ENCODE results near the gene XIAP. TPM values are rescaled to one million over a fixed set of nuclear protein-coding genes. Genes with fewer than 3 reads are reported as not detected.
A peak's percentile ranks its signal among the peaks of the same experiment; 100 is the strongest.

Gene XIAP
- total RNA-seq, 2 donors from 2014 or later: 24.7 to 27.3 TPM

DNA sequence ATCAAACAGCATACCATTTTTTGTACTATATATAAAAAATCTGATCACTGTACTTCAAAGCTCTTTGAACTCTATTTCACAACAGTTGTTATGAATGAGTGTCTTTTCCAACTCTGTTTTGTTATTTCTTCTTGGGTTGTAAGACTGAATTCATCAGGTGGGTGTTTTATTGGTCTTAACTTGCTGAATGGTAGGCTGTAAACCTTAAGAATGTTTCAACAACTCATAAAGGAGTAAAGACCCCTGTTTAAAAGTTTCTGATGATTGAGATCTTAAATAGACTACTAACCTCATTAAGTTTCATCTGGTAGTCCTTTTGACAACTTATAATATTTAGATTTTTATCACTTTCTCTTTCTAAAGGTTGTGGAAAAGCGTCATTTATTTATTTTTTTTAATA is 83.2 kb downstream of the XIAP start:
- Mint-ChIP-seq H3K4me1 (peaks cover 3% of the 10 kb centered on the region), H3K4me3 (no peak overlapping the region), H3K27me3 (no peaks in the 10 kb centered on the region), H3K36me3 (ENCODE audit: low read depth) (no peaks in the 10 kb centered on the region), H3K27ac (no peak overlapping the region)
- ATAC-seq: no peak
- H3K9me3 ChIP-seq (ENCODE audit: control insufficient read depth, low read length, poor library complexity, severe bottlenecking): no peaks in the 10 kb centered on the region
- DNase-seq: no peak

- no peak overlapping the region for H3K4me3 Mint-ChIP-seq
- ATAC-seq (no peak), DNase-seq (no peak)
- H3K9me3 ChIP-seq (ENCODE audit: control insufficient read depth, low read length, poor library complexity, severe bottlenecking): no peaks in the 10 kb centered on the region
- no peak overlapping the region for H3K27ac Mint-ChIP-seq
- H3K4me1 Mint-ChIP-seq: peaks cover 3% of the 10 kb centered on the region
- no peaks in the 10 kb centered on the region for H3K36me3 Mint-ChIP-seq (ENCODE audit: low read depth)
- no peaks in the 10 kb centered on the region for H3K27me3 Mint-ChIP-seq
Measured at GRCh38 chrX:123943488-123943887, 83.6 kb downstream of the XIAP start.

DNA sequence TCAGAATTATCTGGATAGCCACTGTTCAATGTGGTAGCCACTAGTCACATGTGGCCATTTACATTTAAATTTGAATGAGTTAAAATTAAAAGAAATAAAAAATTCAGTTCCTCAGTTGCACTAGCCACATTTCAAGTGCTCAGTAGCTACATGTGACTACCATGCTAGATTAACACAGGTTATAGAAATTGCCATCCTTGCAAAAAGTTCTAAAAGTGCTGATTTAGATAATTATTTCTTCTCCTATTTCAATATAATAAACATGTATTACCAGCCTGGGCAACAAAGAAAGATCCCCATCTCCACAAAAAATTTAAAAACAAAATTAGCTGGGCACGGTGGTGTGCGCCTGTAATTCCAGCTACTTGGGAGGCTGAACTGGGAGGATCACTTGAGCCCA is 90.0 kb downstream of the XIAP start:
- Mint-ChIP-seq H3K27ac (no peak overlapping the region), H3K4me1 (peaks cover 3% of the 10 kb centered on the region)
- ATAC-seq: no peak

DNA sequence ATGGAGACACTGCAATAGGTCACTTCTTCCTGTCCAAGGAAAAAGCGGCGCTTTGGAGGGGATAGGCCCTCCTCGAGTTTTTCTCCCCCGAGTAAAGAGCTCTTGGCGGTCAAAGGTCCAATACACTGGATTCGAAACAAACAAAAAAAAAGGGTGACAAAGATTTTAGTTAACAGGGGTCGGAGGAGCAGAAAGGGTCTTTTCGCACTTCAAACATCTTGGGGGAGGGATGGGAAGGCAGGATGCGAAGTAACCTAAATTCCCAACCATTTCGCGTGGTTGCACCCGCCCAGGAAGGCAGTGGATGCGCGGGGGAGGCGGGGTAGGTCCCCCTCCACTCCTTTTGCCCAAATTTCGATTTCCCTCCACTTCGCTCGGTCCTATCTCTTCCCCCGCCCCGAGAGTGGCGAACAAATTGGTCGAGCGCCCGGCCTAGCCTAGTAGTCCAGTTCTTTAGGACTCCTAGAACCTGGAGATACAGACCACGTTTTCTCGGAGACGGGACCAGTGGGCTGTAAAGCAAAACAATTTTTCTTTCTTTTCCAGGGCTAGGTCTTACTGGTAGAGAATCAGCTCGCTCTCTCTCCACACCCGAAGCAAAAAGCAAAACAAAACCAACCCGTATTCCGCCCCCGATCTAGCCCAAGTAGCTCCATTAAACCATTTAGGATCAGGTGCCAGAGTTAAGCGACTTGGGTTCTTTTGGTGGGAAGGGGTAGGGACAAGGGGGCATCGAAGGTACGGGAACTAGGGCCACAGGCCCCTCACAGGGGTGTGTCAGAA is 99.6 kb downstream of the XIAP start:
- H3K36me3 Mint-ChIP-seq (ENCODE audit: low read depth): peaks cover 4% of the 10 kb centered on the region
- peak overlapping the region; percentile 99 for H3K27ac Mint-ChIP-seq
- H3K4me3 Mint-ChIP-seq: peak overlapping the region; percentile 98
- H3K27me3 Mint-ChIP-seq: no peaks in the 10 kb centered on the region
- peak; percentile 1 for ATAC-seq
- peak in 1 of 3 donors; percentile 7 for DNase-seq
- no peaks in the 10 kb centered on the region for H3K9me3 ChIP-seq (ENCODE audit: control insufficient read depth, low read length, poor library complexity, severe bottlenecking)
- peaks cover 14% of the 10 kb centered on the region for H3K4me1 Mint-ChIP-seq

More for the DNA sequence above, 90.0 kb downstream of the XIAP start:
- no peaks in the 10 kb centered on the region for H3K27me3 Mint-ChIP-seq
- H3K36me3 Mint-ChIP-seq (ENCODE audit: low read depth): peaks cover 3% of the 10 kb centered on the region
- H3K9me3 ChIP-seq (ENCODE audit: control insufficient read depth, low read length, poor library complexity, severe bottlenecking): no peaks in the 10 kb centered on the region
- DNase-seq: no peak
- no peak overlapping the region for H3K4me3 Mint-ChIP-seq

- ATAC-seq (no peak), DNase-seq (no peak)
- H3K36me3 Mint-ChIP-seq (ENCODE audit: low read depth): peaks cover 4% of the 10 kb centered on the region
- peaks cover 21% of the 10 kb centered on the region for H3K4me1 Mint-ChIP-seq
- peak overlapping the region; percentile 98 for H3K4me3 Mint-ChIP-seq
- no peaks in the 10 kb centered on the region for H3K9me3 ChIP-seq (ENCODE audit: control insufficient read depth, low read length, poor library complexity, severe bottlenecking)
- no peaks in the 10 kb centered on the region for H3K27me3 Mint-ChIP-seq
- H3K27ac Mint-ChIP-seq: peak overlapping the region; percentile 99
Measured at GRCh38 chrX:123960956-123961267, 101.1 kb downstream of the XIAP start.

- Mint-ChIP-seq H3K4me1 (peaks cover 24% of the 10 kb centered on the region), H3K27ac (peak within 1 kb of the TSS; percentile 99), H3K4me3 (peak within 1 kb of the TSS; percentile 98), H3K36me3 (ENCODE audit: low read depth) (peaks cover 4% of the 10 kb centered on the region), H3K27me3 (no peaks in the 10 kb centered on the region)
- DNase-seq: peak; percentile 17 to 28 (median 25)
- no peaks in the 10 kb centered on the region for H3K9me3 ChIP-seq (ENCODE audit: control insufficient read depth, low read length, poor library complexity, severe bottlenecking)
- ATAC-seq: no peak
Measured at GRCh38 chrX:123961268-123962005, 101.6 kb downstream of the XIAP start, which contains the start of gene STAG2. Gene STAG2 (plus strand): TSS chrX:123961706. CDS start chrX:124022628, 60,922 bp downstream.

- no peaks in the 10 kb centered on the region for H3K9me3 ChIP-seq (ENCODE audit: control insufficient read depth, low read length, poor library complexity, severe bottlenecking)
- Mint-ChIP-seq H3K27ac (peak overlapping the region; percentile 99), H3K36me3 (ENCODE audit: low read depth) (peaks cover 4% of the 10 kb centered on the region), H3K4me3 (peak overlapping the region; percentile 98), H3K27me3 (no peaks in the 10 kb centered on the region), H3K4me1 (peaks cover 28% of the 10 kb centered on the region)
- ATAC-seq: no peak
- DNase-seq: no peak
Measured at GRCh38 chrX:123962006-123962467, 102.2 kb downstream of the XIAP start.

GRCh38 chrX:123962794-123963373 is 103.0 kb downstream of the XIAP start:
- no peaks in the 10 kb centered on the region for H3K9me3 ChIP-seq (ENCODE audit: control insufficient read depth, low read length, poor library complexity, severe bottlenecking)
- Mint-ChIP-seq H3K27ac (peak overlapping the region; percentile 99), H3K36me3 (ENCODE audit: low read depth) (peaks cover 4% of the 10 kb centered on the region), H3K4me1 (peaks cover 31% of the 10 kb centered on the region), H3K27me3 (no peaks in the 10 kb centered on the region), H3K4me3 (peak overlapping the region; percentile 98)
- DNase-seq (peak; percentile 63 to 77 (median 68)), ATAC-seq (peak; percentile 74)

Other genes starting within 250 kb of the XIAP start
- gene THOC2, start 127.0 kb upstream of the XIAP start, total RNA-seq: 10 to 100 TPM; 79.9 to 86.2 TPM
- 10 to 100 TPM; 77.2 to 81.3 TPM for gene STAG2, start 101.7 kb downstream of the XIAP start, total RNA-seq